Stimulated activated naive CD4-positive, alpha-beta T cell (primary cell): ENCODE measurements around the gene FADS1.
A peak's percentile ranks its signal among the peaks of the same experiment; 100 is the strongest.

Source experiments
- DNase-seq, 6 experiments: peaks; one replicate each; lab custom pipeline; 2025; lab: John Stamatoyannopoulos, UW

FADS1 gene

GRCh38 chr11:61760946-61761345 lies 55.9 kb downstream of the FADS1 start:
- no peak for DNase-seq

GRCh38 chr11:61757213-61757862 lies 59.5 kb downstream of the FADS1 start:
- DNase-seq: no peak

- DNase-seq: no peak
Measured at GRCh38 chr11:61756452-61757212, 60.2 kb downstream of the FADS1 start.

- DNase-seq: no peak
Measured at GRCh38 chr11:61756147-61756451, 60.7 kb downstream of the FADS1 start.

GRCh38 chr11:61754534-61755482 lies 62.0 kb downstream of the FADS1 start:
- DNase-seq: no peak

GRCh38 chr11:61753672-61754071 lies 63.1 kb downstream of the FADS1 start:
- no peak for DNase-seq

GRCh38 chr11:61752925-61753521 lies 63.8 kb downstream of the FADS1 start:
- no peak for DNase-seq

- DNase-seq: peak in 5 of 6 experiments; percentile 18 to 51 (median 37)
Measured at GRCh38 chr11:61752117-61752924, 64.5 kb downstream of the FADS1 start, which contains the start of gene MYRF. Gene MYRF, plus strand, starts transcription at chr11:61752636. Its CDS starts 109 bp downstream, at chr11:61752745.

- no peak for DNase-seq
Measured at GRCh38 chr11:61751384-61751783, 65.4 kb downstream of the FADS1 start.

GRCh38 chr11:61750631-61751273 lies 66.1 kb downstream of the FADS1 start:
- no peak for DNase-seq
